NCI-H2196 treated with DMSO at 0.1 percent for 48 hours (cell line): ENCODE results near the gene SORD.
"Not testable (repeated sequence)": the region's sequence is repeated elsewhere in the genome, so short reads cannot be mapped to it uniquely, and the experiment has no call there.

Source experiments
- DNase-seq: peaks from one replicate; lab custom pipeline; 2025; ENCODE audit not compliant: unreplicated experiment; lab: John Stamatoyannopoulos, UW

Gene SORD

GRCh38 chr15:45022871-45023658 is at the start of gene SORD:
Gene SORD, plus strand, starts transcription at chr15:45023195. Its CDS starts 89 bp downstream, at chr15:45023284.
- peak; percentile 45 for DNase-seq

GRCh38 chr15:44976183-44976582 is 46.8 kb upstream of the SORD start:
- DNase-seq: not testable (repeated sequence)

GRCh38 chr15:44977781-44978180 is 45.2 kb upstream of the SORD start:
- not testable (repeated sequence) for DNase-seq

GRCh38 chr15:44979617-44980339 is 43.2 kb upstream of the SORD start:
- not testable (repeated sequence) for DNase-seq

- DNase-seq: not testable (repeated sequence)
Measured at GRCh38 chr15:44984144-44984543, 38.9 kb upstream of the SORD start.

- DNase-seq: not testable (repeated sequence)
Measured at GRCh38 chr15:44986346-44987055, 36.5 kb upstream of the SORD start.

GRCh38 chr15:44987711-44988110 is 35.3 kb upstream of the SORD start:
- DNase-seq: not testable (repeated sequence)

GRCh38 chr15:44988184-44988869 is 34.7 kb upstream of the SORD start:
- not testable (repeated sequence) for DNase-seq

GRCh38 chr15:44988870-44989219 is 34.1 kb upstream of the SORD start:
- DNase-seq: not testable (repeated sequence)

- DNase-seq: not testable (repeated sequence)
Measured at GRCh38 chr15:44997632-44998031, 25.4 kb upstream of the SORD start.

- no peak for DNase-seq
Measured at GRCh38 chr15:44999105-44999504, 23.9 kb upstream of the SORD start.

GRCh38 chr15:45001180-45001579 is 21.8 kb upstream of the SORD start:
- not testable (repeated sequence) for DNase-seq

GRCh38 chr15:45003731-45004410 is 19.1 kb upstream of the SORD start:
- DNase-seq: not testable (repeated sequence)

GRCh38 chr15:45004590-45005175 is 18.3 kb upstream of the SORD start:
- not testable (repeated sequence) for DNase-seq

- DNase-seq: no peak
Measured at GRCh38 chr15:45009046-45009445, 13.9 kb upstream of the SORD start.

GRCh38 chr15:45015114-45015513 is 7.9 kb upstream of the SORD start:
- not testable (repeated sequence) for DNase-seq

- DNase-seq: not testable (repeated sequence)
Measured at GRCh38 chr15:45020222-45020900, 2.6 kb upstream of the SORD start.

- DNase-seq: not testable (repeated sequence)
Measured at GRCh38 chr15:45020901-45021259, 2.1 kb upstream of the SORD start.

GRCh38 chr15:45021348-45021747 is 1.6 kb upstream of the SORD start:
- no peak for DNase-seq
